RCC 7860 (cell line): Measurements from ENCODE around the gene XPNPEP3.
"Not testable (repeated sequence)": the region's sequence is repeated elsewhere in the genome, so short reads cannot be mapped to it uniquely, and the experiment has no call there.

Source experiments
- DNase-seq: peaks from one replicate; pipeline ENCODE4 v3.0.0-alpha.2; 2015; ENCODE audit warnings: low spot score
- FAIRE-seq: peaks from 2 replicates; lab custom pipeline; 2012; peaks lifted over from hg19 to GRCh38; lab: Jason Lieb, UNC

Gene XPNPEP3

GRCh38 chr22:40855979-40856512 lies 902 bp upstream of the XPNPEP3 start:
- FAIRE-seq (no peak), DNase-seq (peak; percentile 8)

GRCh38 chr22:40857309-40857855 lies 434 bp downstream of the XPNPEP3 start:
- no peak for DNase-seq
- FAIRE-seq, result no peak

GRCh38 chr22:40862013-40862412 lies 5.1 kb downstream of the XPNPEP3 start, which contains the start of gene DNAJB7:
TSS of gene DNAJB7 (minus strand) at chr22:40862113. CDS start at chr22:40861994, 119 bp downstream.
- DNase-seq, result no peak
- FAIRE-seq, result no peak

- FAIRE-seq, result no peak
Observed at GRCh38 chr22:40862537-40862936, 5.6 kb downstream of the XPNPEP3 start.

GRCh38 chr22:40867109-40867508 lies 10.2 kb downstream of the XPNPEP3 start:
- DNase-seq, result no peak
- no peak for FAIRE-seq

More at GRCh38 chr22:40862537-40862936, 5.6 kb downstream of the XPNPEP3 start:
- DNase-seq, result no peak

- not testable (repeated sequence) for FAIRE-seq
Observed at GRCh38 chr22:40868379-40868778, 11.4 kb downstream of the XPNPEP3 start.

GRCh38 chr22:40874016-40874415 lies 17.1 kb downstream of the XPNPEP3 start:
- DNase-seq (no peak), FAIRE-seq (no peak)

More at GRCh38 chr22:40868379-40868778, 11.4 kb downstream of the XPNPEP3 start:
- not testable (repeated sequence) for DNase-seq

GRCh38 chr22:40875111-40875510 lies 18.2 kb downstream of the XPNPEP3 start:
- DNase-seq (no peak), FAIRE-seq (no peak)

- DNase-seq, result no peak
- no peak for FAIRE-seq
Observed at GRCh38 chr22:40876907-40877306, 20.0 kb downstream of the XPNPEP3 start.

- no peak for FAIRE-seq
Observed at GRCh38 chr22:40877488-40877887, 20.5 kb downstream of the XPNPEP3 start.

GRCh38 chr22:40878922-40879321 lies 22.0 kb downstream of the XPNPEP3 start:
- FAIRE-seq (no peak), DNase-seq (no peak)

More at GRCh38 chr22:40877488-40877887, 20.5 kb downstream of the XPNPEP3 start:
- no peak for DNase-seq

GRCh38 chr22:40889116-40889515 lies 32.2 kb downstream of the XPNPEP3 start:
- FAIRE-seq (no peak), DNase-seq (no peak)

GRCh38 chr22:40890881-40891280 lies 33.9 kb downstream of the XPNPEP3 start:
- no peak for DNase-seq
- no peak for FAIRE-seq

GRCh38 chr22:40894417-40894816 lies 37.5 kb downstream of the XPNPEP3 start:
- DNase-seq, result no peak
- no peak for FAIRE-seq

- DNase-seq (peak; percentile 62), FAIRE-seq (peak; percentile 73)
Observed at GRCh38 chr22:40898850-40899357, 42.0 kb downstream of the XPNPEP3 start.

GRCh38 chr22:40904101-40904500 lies 47.2 kb downstream of the XPNPEP3 start:
- FAIRE-seq (no peak), DNase-seq (no peak)

GRCh38 chr22:40908895-40909294 lies 51.9 kb downstream of the XPNPEP3 start:
- DNase-seq (no peak), FAIRE-seq (no peak)

- DNase-seq, result no peak
- no peak for FAIRE-seq
Observed at GRCh38 chr22:40911772-40912171, 54.8 kb downstream of the XPNPEP3 start.

GRCh38 chr22:40912987-40913386 lies 56.0 kb downstream of the XPNPEP3 start:
- not testable (repeated sequence) for FAIRE-seq

GRCh38 chr22:40919446-40919845 lies 62.5 kb downstream of the XPNPEP3 start:
- no peak for DNase-seq
- FAIRE-seq, result no peak

More at GRCh38 chr22:40912987-40913386, 56.0 kb downstream of the XPNPEP3 start:
- DNase-seq, result not testable (repeated sequence)

GRCh38 chr22:40920526-40920925 lies 63.6 kb downstream of the XPNPEP3 start:
- no peak for DNase-seq

More at GRCh38 chr22:40920526-40920925, 63.6 kb downstream of the XPNPEP3 start:
- no peak for FAIRE-seq
